Heart right ventricle (tissue), 16 donors: Measurements from ENCODE around the gene C4orf46. TPM values are rescaled to one million over a fixed set of nuclear protein-coding genes. Genes with fewer than 3 reads are reported as not detected.

Experiments used
- ATAC-seq, 8 donors: fragments of 200-7000 bp; cut with Tn5 transposase; one replicate each; pipeline ENCODE4 v1.9.1; 2020; ENCODE audit warnings: mild to moderate bottlenecking in 8 of 8, moderate library complexity in 8 of 8, moderate number of reproducible peaks in 1 of 8
- DNase-seq, 2 donors: peaks; one replicate each; pipeline ENCODE4 v3.0.0-alpha.2; 2020
- H3K27ac ChIP-seq, 10 donors: fragments of 200-600 bp; sonication (generic) in 2 of 10; one replicate each; pipeline versions ENCODE4 v1.5.0 to v1.8.0; 2020 to 2022; ENCODE audit warnings: mild to moderate bottlenecking in 3 of 10
- H3K27me3 ChIP-seq, 7 donors: fragments of 200-600 bp; one replicate each; pipeline ENCODE4 v1.8.0; 2021 to 2022; ENCODE audit warnings: mild to moderate bottlenecking in 2 of 7
- H3K36me3 ChIP-seq, 9 donors: fragments of 200-600 bp; sonication (generic) in 1 of 9; one replicate each; pipeline versions ENCODE4 v1.5.0 to v1.8.0; 2020 to 2022; ENCODE audit warnings: mild to moderate bottlenecking in 2 of 9
- H3K4me1 ChIP-seq, 9 donors: fragments of 200-600 bp; sonication (generic) in 1 of 9; one replicate each; pipeline versions ENCODE4 v1.5.0 to v1.8.0; 2020 to 2022; ENCODE audit warnings: mild to moderate bottlenecking in 4 of 9
- H3K4me3 ChIP-seq, 10 donors: fragments of 200-600 bp; sonication (generic) in 2 of 10; one replicate each; pipeline versions ENCODE4 v1.5.0 to v1.8.0; 2020 to 2022; ENCODE audit warnings: mild to moderate bottlenecking in 7 of 10, moderate library complexity in 2 of 10
- H3K9me3 ChIP-seq, 11 donors: fragments of 200-600 bp in 10 of 11; sonication (generic) in 2 of 11; one replicate each; pipeline versions ENCODE4 v1.5.0 to v1.8.0; 2013 to 2022; ENCODE audit warnings: mild to moderate bottlenecking in 2 of 11, control low read depth in 1 of 11, moderate library complexity in 1 of 11
- CTCF ChIP-seq, 9 donors: fragments of 200-600 bp; sonication (generic) in 2 of 9; IDR thresholded peaks; one replicate each; pipeline versions ENCODE4 v1.5.0 to v1.8.0; 2021 to 2022; ENCODE audit warnings: antibody characterized with exemption in 9 of 9, mild to moderate bottlenecking in 5 of 9, moderate library complexity in 1 of 9
- WGBS, 2 donors: extraction: QIAGEN DNeasy Blood & Tissue Kit; methylation state at CpG; one replicate each; pipeline ENCODE4 v1.1.7; 2013; ENCODE audit warnings: inconsistent platforms in 1 of 2; 5-methylcytosine and 5-hydroxymethylcytosine counted together
- intact Hi-C, 10 donors: fragments of 100-400 bp; cut with DNase I; formaldehyde crosslinking; loops; one replicate each; pipeline versions ENCODE4 v1.11.1 to v1.14.2; 2022
- polyA plus RNA-seq, 2 donors: library from polyadenylated mRNA; stranded (reverse); fragments of 200-250 nt; gene quantifications; one replicate each; pipeline ENCODE4 v1.2.3, GENCODE V29; 2013
- total RNA-seq, 10 donors: library from RNA; stranded (reverse); fragmentation: NEBNext Ultra II Directional in 3 of 10; extraction: Animal tissue kit (Norgen Biotek cat#: 25700) in 3 of 10; gene quantifications; one replicate each; pipeline versions ENCODE4 v1.2.1 to v1.2.4, GENCODE V29; 2021 to 2023
- donor health status: Arrhythmogenic right ventricular cardiomyopathy.
- donor health status: ischemic (EF 13 %, LVEDD 7.1; RV severe dilation, severe dysfunction).
- donor health status: healthy with polysubstance abuse.
- donor health status: DM: no; HTN: yes; CAD: no.
- donor health status: DM: no; HTN: no; CAD: no.
- donor health status: ischemic (EF 25% LVEDD 6.9; RV normal size, moderate dysfunction).
- donor health status: ischemic (EF 25% LVEDD 5.7; RV mildly dilated, moderate dysfunction).
- donor health status: healthy.
- donor health status: DM: yes; HTN: yes; CAD: no.
- donor health status: Ischemic cardiomyopathy.
- donor health status: ischemic (EF 35%, LVEDD 5.7; RV mildly dilated, moderate dysfunction).
- donor health status: nonischemic (EF 11% LVEDD 7.7; RV severe dilation, severe dysfunction).
- donor health status: DM: yes; HTN: yes; CAD: no.
- donor health status: PGD.
- donor health status: ischemic (EF 29% LVEDD 5.4; RV normal size, mild dysfunction).
- donor health status: nonischemic (EF 23%, LVEDD 6.1; RV moderate dilation, normal function).

C4orf46 gene
- total and polyA plus RNA-seq, 12 donors: 1.7 to 5.2 (median 4.2) TPM

- no peaks in the 10 kb centered on the region for H3K27me3 ChIP-seq
- WGBS, 2 donors: 86 to 87% methylated on average over 3 of the region's 3 CpGs
- no peak for ATAC-seq
- H3K27ac ChIP-seq: no peak overlapping the region
- intact Hi-C loops: loop anchor here in 7 of 10 donors (5.0 to 10.0 kb wide), 7 partner anchors 120 to 630 kb away; no protein-coding TSS in a partner anchor
- peaks cover 0 to 22% (median 5%) of the 10 kb centered on the region in 9 donors for H3K4me1 ChIP-seq
- TF ChIP-seq CTCF (IDR thresholded peaks at IDR 0.05): no peak
- H3K36me3 ChIP-seq: no peaks in the 10 kb centered on the region
- DNase-seq: no peak
- H3K9me3 ChIP-seq: peaks cover 0 to 5% (median 0%) of the 10 kb centered on the region in 11 donors
- no peak overlapping the region for H3K4me3 ChIP-seq
These were observed 49.4 kb downstream of the C4orf46 start for GRCh38 chr4:158622251-158622650.

- Histone ChIP-seq H3K4me1 (peaks cover 0 to 22% (median 5%) of the 10 kb centered on the region in 9 donors), H3K27me3 (no peaks in the 10 kb centered on the region), H3K4me3 (no peak overlapping the region), H3K27ac (no peak overlapping the region), H3K9me3 (peaks cover 0 to 5% (median 0%) of the 10 kb centered on the region in 11 donors), H3K36me3 (no peaks in the 10 kb centered on the region)
- WGBS, 2 donors: 90 to 95% methylated on average over 4 of the region's 4 CpGs
- TF ChIP-seq CTCF (IDR thresholded peaks at IDR 0.05): no peak
- intact Hi-C loops: loop anchor here in 7 of 10 donors (5.0 to 10.0 kb wide), 7 partner anchors 119 to 629 kb away; no protein-coding TSS in a partner anchor
- ATAC-seq (no peak), DNase-seq (no peak)
These were observed 50.0 kb downstream of the C4orf46 start for GRCh38 chr4:158621729-158622128.

- H3K4me3 ChIP-seq: no peak overlapping the region
- no peak overlapping the region for H3K27ac ChIP-seq
- intact Hi-C loops: loop anchor here in 2 of 10 donors (10.0 kb wide), 2 partner anchors 113 to 123 kb away; no protein-coding TSS in a partner anchor
- ATAC-seq (no peak), DNase-seq (no peak)
- no peaks in the 10 kb centered on the region for H3K4me1 ChIP-seq
- no peaks in the 10 kb centered on the region for H3K36me3 ChIP-seq
- no peak for TF ChIP-seq CTCF (IDR thresholded peaks at IDR 0.05)
- H3K27me3 ChIP-seq: no peaks in the 10 kb centered on the region
- peaks cover 0 to 15% (median 0%) of the 10 kb centered on the region in 11 donors for H3K9me3 ChIP-seq
These were observed 53.7 kb downstream of the C4orf46 start for GRCh38 chr4:158617956-158618355.

Other genes starting within 250 kb of the C4orf46 start
- under 1 TPM in 1 of 10 donors, not detected in 9; 0.16 TPM for gene RXFP1, start 150.0 kb downstream of the C4orf46 start, total RNA-seq
- under 1 TPM in 1 of 2 donors, not detected in 1; 0.07 TPM for gene RXFP1, start 150.0 kb downstream of the C4orf46 start, polyA plus RNA-seq
- 100 to 1,000 TPM; 140 to 305 (median 219) TPM for gene ETFDH, start 409 bp upstream of the C4orf46 start, total RNA-seq
- 100 to 1,000 TPM in 1 of 2 donors, 10 to 100 TPM in 1; 47.3 to 141 TPM for gene ETFDH, start 409 bp upstream of the C4orf46 start, polyA plus RNA-seq
- gene PPID, start 51.5 kb upstream of the C4orf46 start, total RNA-seq: 10 to 100 TPM; 23.8 to 37.1 (median 33.1) TPM
- 10 to 100 TPM; 24.4 to 35.4 TPM for gene PPID, start 51.5 kb upstream of the C4orf46 start, polyA plus RNA-seq
- 10 to 100 TPM; 34.1 to 89.7 (median 53.4) TPM for gene FNIP2, start 97.1 kb upstream of the C4orf46 start, total RNA-seq
- gene FNIP2, start 97.1 kb upstream of the C4orf46 start, polyA plus RNA-seq: 10 to 100 TPM in 1 of 2 donors, 1 to 10 TPM in 1; 8.5 to 17.8 TPM